ENCODE results near the gene RNU2-1.
"Not testable (repeated sequence)": the region's sequence is repeated elsewhere in the genome, so short reads cannot be mapped to it uniquely, and the experiment has no call there.

Gene RNU2-1

DNA sequence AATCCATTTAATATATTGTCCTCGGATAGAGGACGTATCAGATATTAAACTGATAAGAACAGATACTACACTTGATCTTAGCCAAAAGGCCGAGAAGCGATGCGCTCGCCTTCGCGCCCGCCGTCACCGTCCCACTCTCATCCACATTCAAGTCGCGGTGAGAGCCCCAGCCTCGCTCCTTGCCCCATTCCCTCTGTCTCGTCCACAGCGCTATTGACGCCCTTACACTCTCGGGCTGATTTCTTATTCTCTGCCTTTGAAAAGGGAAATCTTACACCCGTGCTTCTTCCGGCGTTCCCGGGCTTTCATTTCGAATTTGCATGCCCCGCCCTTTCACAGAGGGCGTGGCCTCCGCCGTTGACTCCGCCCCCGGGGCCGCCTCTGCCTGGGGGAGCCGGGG is at the start of gene RNU2-1:
Gene RNU2-1, minus strand, starts transcription at position 101 of the 400 bp plus-strand sequence.
- DNase-seq (ENCODE audit: low spot score): not testable (repeated sequence)

GRCh38 chr17:43272914-43273313 is 39.1 kb upstream of the RNU2-1 start:
- not testable (repeated sequence) for DNase-seq (ENCODE audit: low spot score)

- DNase-seq (ENCODE audit: low spot score): not testable (repeated sequence)
Observed at GRCh38 chr17:43272483-43272882, 38.7 kb upstream of the RNU2-1 start.

DNA sequence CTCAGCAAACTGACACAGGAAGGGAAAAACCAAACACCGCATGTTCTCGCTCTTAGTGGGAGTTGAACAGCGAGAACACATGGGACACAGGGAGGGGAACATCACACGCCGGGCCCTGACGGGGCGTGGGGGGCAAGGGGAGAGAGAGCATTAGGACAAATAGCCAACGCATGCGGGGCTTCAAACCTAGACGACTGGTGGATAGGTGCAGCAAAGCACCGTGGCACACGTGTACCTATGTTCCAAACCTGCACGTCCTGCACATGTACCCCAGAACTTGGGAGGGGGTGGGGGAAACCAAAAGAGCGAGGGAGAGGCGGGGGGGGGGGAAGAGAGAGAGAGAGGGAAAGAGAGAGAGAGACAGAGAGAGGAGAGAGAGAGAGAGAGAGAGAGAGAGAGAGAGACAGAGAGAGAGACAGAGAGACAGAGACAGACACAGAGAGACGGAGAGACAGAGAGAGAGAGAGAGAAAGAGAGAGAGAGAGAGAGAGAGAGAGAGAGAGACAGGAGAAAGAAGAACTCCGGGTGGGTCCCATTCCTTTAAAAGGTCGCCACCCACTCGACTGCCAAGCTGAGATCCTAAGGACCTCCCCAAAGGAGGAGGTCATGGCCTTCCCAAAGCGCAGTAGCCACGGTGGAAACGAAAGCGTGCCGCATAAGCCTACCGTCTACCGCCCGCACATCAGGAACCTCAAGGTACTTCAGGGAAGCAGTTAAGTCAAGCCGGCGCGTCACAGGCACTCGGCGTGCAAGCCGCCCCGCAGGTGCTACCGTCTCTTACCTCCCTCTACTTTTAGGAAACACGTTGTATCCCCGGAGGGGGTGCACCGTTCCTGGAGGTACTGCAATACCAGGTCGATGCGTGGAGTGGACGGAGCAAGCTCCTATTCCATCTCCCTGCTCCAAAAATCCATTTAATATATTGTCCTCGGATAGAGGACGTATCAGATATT is 37.1 kb upstream of the RNU2-1 start:
- not testable (repeated sequence) for DNase-seq (ENCODE audit: low spot score)

GRCh38 chr17:43246456-43246855 is 12.7 kb upstream of the RNU2-1 start:
- DNase-seq (ENCODE audit: low spot score): not testable (repeated sequence)

- DNase-seq (ENCODE audit: low spot score): not testable (repeated sequence)
Observed at GRCh38 chr17:43240596-43241352, 7.0 kb upstream of the RNU2-1 start.

DNA sequence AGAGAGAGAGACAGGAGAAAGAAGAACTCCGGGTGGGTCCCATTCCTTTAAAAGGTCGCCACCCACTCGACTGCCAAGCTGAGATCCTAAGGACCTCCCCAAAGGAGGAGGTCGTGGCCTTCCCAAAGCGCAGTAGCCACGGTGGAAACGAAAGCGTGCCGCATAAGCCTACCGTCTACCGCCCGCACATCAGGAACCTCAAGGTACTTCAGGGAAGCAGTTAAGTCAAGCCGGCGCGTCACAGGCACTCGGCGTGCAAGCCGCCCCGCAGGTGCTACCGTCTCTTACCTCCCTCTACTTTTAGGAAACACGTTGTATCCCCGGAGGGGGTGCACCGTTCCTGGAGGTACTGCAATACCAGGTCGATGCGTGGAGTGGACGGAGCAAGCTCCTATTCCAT is 5.8 kb upstream of the RNU2-1 start:
- DNase-seq (ENCODE audit: low spot score): not testable (repeated sequence)

- DNase-seq (ENCODE audit: low spot score): not testable (repeated sequence)
Observed at GRCh38 chr17:43233263-43233662, 514 bp downstream of the RNU2-1 start.

GRCh38 chr17:43232021-43232699 is 1.6 kb downstream of the RNU2-1 start:
- DNase-seq (ENCODE audit: low spot score): not testable (repeated sequence)

- not testable (repeated sequence) for DNase-seq (ENCODE audit: low spot score)
Observed at GRCh38 chr17:43231205-43232020, 2.4 kb downstream of the RNU2-1 start.

DNA sequence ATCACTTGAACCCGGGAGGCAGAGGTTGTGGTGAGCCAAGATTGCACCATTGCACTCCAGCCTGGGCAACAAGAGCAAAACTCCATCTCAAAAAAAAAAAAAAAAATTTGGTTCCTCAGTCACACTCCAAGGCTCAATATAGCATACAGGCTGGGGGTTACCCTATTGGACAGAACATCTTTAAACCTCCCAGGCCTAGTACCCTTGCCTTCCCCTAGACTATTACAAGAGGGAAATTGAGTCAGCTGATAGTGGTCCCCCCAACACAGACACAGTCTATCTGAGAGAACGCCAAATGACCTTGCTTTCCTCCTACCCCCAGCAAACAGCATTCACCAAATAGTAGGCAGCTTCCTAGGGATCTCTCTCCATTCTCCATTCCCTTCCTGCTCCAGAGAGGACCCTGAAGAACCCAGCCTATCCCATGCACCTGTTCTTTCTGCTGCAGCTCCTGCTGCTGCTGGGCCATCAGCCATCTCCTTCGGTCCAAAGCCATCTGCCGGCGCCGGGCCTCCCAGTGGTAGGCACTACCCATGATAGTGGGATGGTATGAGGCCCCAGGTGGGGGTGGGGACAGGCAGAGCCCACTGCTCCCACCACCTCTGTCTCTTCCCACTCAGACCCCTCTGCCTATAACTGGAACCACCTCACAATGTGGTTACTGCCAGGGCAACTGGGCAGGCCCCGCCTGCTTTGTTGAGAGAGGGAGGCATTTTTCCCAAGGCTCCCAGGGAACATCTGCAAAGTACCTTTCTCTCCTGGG is 5.6 kb downstream of the RNU2-1 start, which contains the start of gene CCDC200:
Gene CCDC200, minus strand, starts transcription at position 604 of the 763 bp plus-strand sequence. Its CDS starts 69 bp downstream, at position 535.
- DNase-seq (ENCODE audit: low spot score): not testable (repeated sequence)

- no peak for DNase-seq (ENCODE audit: low spot score)
Observed at GRCh38 chr17:43226393-43226792, 7.4 kb downstream of the RNU2-1 start.

- no peak for DNase-seq (ENCODE audit: low spot score)
Observed at GRCh38 chr17:43224146-43224705, 9.6 kb downstream of the RNU2-1 start.

- no peak for DNase-seq (ENCODE audit: low spot score)
Observed at GRCh38 chr17:43220511-43221125, 13.2 kb downstream of the RNU2-1 start.

- DNase-seq (ENCODE audit: low spot score): no peak
Observed at GRCh38 chr17:43219746-43220380, 13.9 kb downstream of the RNU2-1 start.

DNA sequence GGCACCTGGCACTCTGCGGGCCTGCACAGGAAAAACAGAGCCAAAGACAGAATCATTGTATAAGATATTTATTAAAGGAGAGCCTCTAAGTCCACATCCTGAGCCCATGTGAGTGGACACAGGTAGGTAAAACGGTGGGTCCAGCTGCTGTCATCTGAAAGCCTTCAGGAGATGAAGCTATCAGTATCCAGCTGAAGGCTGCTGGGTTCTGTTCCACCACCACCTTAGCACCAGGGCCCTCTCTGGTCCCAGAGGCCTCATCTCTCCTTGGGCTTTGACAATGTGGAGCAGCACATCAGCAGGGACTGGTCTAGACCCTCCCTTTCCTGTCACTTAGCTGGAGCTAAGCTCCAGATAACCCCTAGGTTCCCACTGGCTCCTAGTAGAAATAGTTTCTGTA is 14.8 kb downstream of the RNU2-1 start:
- no peak for DNase-seq (ENCODE audit: low spot score)

GRCh38 chr17:43217614-43218087 is 16.1 kb downstream of the RNU2-1 start:
- DNase-seq (ENCODE audit: low spot score): no peak

- no peak for DNase-seq (ENCODE audit: low spot score)
Observed at GRCh38 chr17:43216762-43217613, 16.8 kb downstream of the RNU2-1 start.

Measured in HuH-7 (cell line).